HG02981 (cell line): Measurements from ENCODE around the gene TSPAN17.

Source experiments
- ATAC-seq: cut with Tn5 transposase; IDR thresholded peaks from one replicate; pipeline ENCODE4 v1.9.1; 2021; ENCODE audit warnings: mild to moderate bottlenecking, moderate library complexity; ENCODE audit not compliant: unreplicated experiment

Gene TSPAN17

GRCh38 chr5:176658817-176659511 is 11.7 kb downstream of the TSPAN17 start:
- peak; percentile 37 for ATAC-seq

GRCh38 chr5:176659512-176659839 is 12.2 kb downstream of the TSPAN17 start:
- no peak for ATAC-seq

GRCh38 chr5:176659860-176660461 is 12.7 kb downstream of the TSPAN17 start:
- no peak for ATAC-seq

GRCh38 chr5:176660530-176660859 is 13.2 kb downstream of the TSPAN17 start:
- peak; percentile 16 for ATAC-seq

- ATAC-seq: peak; percentile 57
Measured at GRCh38 chr5:176660860-176661641, 13.8 kb downstream of the TSPAN17 start.

GRCh38 chr5:176661676-176662075 is 14.4 kb downstream of the TSPAN17 start:
- ATAC-seq: no peak

GRCh38 chr5:176662371-176663333 is 15.4 kb downstream of the TSPAN17 start:
- ATAC-seq: no peak

GRCh38 chr5:176663566-176663965 is 16.3 kb downstream of the TSPAN17 start:
- ATAC-seq: no peak

GRCh38 chr5:176664479-176664878 is 17.2 kb downstream of the TSPAN17 start:
- ATAC-seq: no peak

- no peak for ATAC-seq
Measured at GRCh38 chr5:176664886-176665285, 17.6 kb downstream of the TSPAN17 start.

- no peak for ATAC-seq
Measured at GRCh38 chr5:176665517-176665916, 18.2 kb downstream of the TSPAN17 start.

- ATAC-seq: no peak
Measured at GRCh38 chr5:176667637-176668036, 20.4 kb downstream of the TSPAN17 start.

- ATAC-seq: no peak
Measured at GRCh38 chr5:176670449-176670848, 23.2 kb downstream of the TSPAN17 start.

- ATAC-seq: no peak
Measured at GRCh38 chr5:176671399-176671798, 24.1 kb downstream of the TSPAN17 start.

GRCh38 chr5:176671890-176672747 is 24.8 kb downstream of the TSPAN17 start:
- ATAC-seq: no peak

GRCh38 chr5:176673651-176674583 is 26.6 kb downstream of the TSPAN17 start:
- no peak for ATAC-seq

- ATAC-seq: no peak
Measured at GRCh38 chr5:176674799-176675198, 27.5 kb downstream of the TSPAN17 start.

GRCh38 chr5:176675676-176676360 is 28.5 kb downstream of the TSPAN17 start:
- no peak for ATAC-seq
